Neuronal stem cell (in vitro differentiated cells): ENCODE data around the gene BCKDK.

Experiments used
- DNase-seq: peaks from one replicate; pipeline ENCODE4 v3.0.0-alpha.2; 2013; ENCODE audit warnings: low spot score
- H2AFZ ChIP-seq: one replicate; pipeline ENCODE4 v1.6.1; 2013; ENCODE audit warnings: mild to moderate bottlenecking, low read length, inconsistent platforms
- H2AK5ac ChIP-seq: 2 replicates; pipeline ENCODE4 v1.6.1; 2013; ENCODE audit warnings: low read depth, mild to moderate bottlenecking, inconsistent platforms, low read length, moderate library complexity, mixed read lengths
- H2BK120ac ChIP-seq: 2 replicates; pipeline ENCODE4 v1.6.1; 2013; ENCODE audit warnings: low read depth, mild to moderate bottlenecking, inconsistent platforms, low read length, moderate library complexity, mixed read lengths
- H2BK12ac ChIP-seq: one replicate; pipeline ENCODE4 v1.6.1; 2013; ENCODE audit warnings: low read length, inconsistent platforms
- H2BK15ac ChIP-seq: 2 replicates; pipeline ENCODE4 v1.6.1; 2013; ENCODE audit warnings: mild to moderate bottlenecking, low read length, inconsistent platforms, mixed read lengths
- H2BK5ac ChIP-seq: one replicate; pipeline ENCODE4 v1.6.1; 2013; ENCODE audit warnings: inconsistent platforms, mild to moderate bottlenecking, low read length, moderate library complexity
- H3K14ac ChIP-seq: one replicate; pipeline ENCODE4 v1.6.1; 2013; ENCODE audit warnings: low read length, inconsistent platforms
- H3K18ac ChIP-seq: 2 replicates; pipeline ENCODE4 v1.6.1; 2013; ENCODE audit warnings: low read length, inconsistent platforms
- H3K23ac ChIP-seq: 2 replicates; pipeline ENCODE4 v1.6.1; 2013; ENCODE audit warnings: low read depth, mild to moderate bottlenecking, mixed read lengths, low read length, inconsistent platforms; ENCODE audit not compliant: poor library complexity
- H3K27ac ChIP-seq: replicated peaks from 3 replicates; pipeline ENCODE4 v1.5.1; 2013; ENCODE audit warnings: low read length, inconsistent platforms
- H3K27me3 ChIP-seq, 3 experiments: 2 replicates each; pipeline ENCODE4 v1.6.1; 2013; ENCODE audit warnings: low read length in 3 of 3, mild to moderate bottlenecking in 2 of 3, inconsistent platforms in 1 of 3, low read depth in 1 of 3, mixed read lengths in 1 of 3, moderate library complexity in 1 of 3; ENCODE audit not compliant: control insufficient read depth in 3 of 3, insufficient read depth in 3 of 3
- H3K36me3 ChIP-seq, 2 donors: replicated peaks in 1 of 2; 2 replicates each; pipeline ENCODE4 v1.6.1; 2013; ENCODE audit warnings: low read length in 2 of 2; ENCODE audit not compliant: control insufficient read depth in 2 of 2, insufficient read depth in 2 of 2
- H3K4ac ChIP-seq: 2 replicates; pipeline ENCODE4 v1.6.1; 2013; ENCODE audit warnings: inconsistent platforms, mild to moderate bottlenecking, low read length, moderate library complexity
- H3K4me1 ChIP-seq, 2 donors: 1 replicate in 1 of 2; 2 replicates in 1 of 2; pipeline ENCODE4 v1.6.1; 2013; ENCODE audit warnings: low read length in 2 of 2, low read depth in 1 of 2; ENCODE audit not compliant: control insufficient read depth in 2 of 2, insufficient read depth in 1 of 2
- H3K4me2 ChIP-seq: one replicate; pipeline ENCODE4 v1.6.1; 2013; ENCODE audit warnings: mild to moderate bottlenecking, low read length, inconsistent platforms; ENCODE audit not compliant: insufficient read depth, poor library complexity, severe bottlenecking
- H3K4me3 ChIP-seq, 2 donors: 2 replicates each; pipeline ENCODE4 v1.5.1; 2013; ENCODE audit warnings: low read length in 2 of 2, mild to moderate bottlenecking in 2 of 2, inconsistent platforms in 1 of 2, moderate library complexity in 1 of 2
- H3K79me1 ChIP-seq: one replicate; pipeline ENCODE4 v1.6.1; 2013; ENCODE audit warnings: low read depth, mild to moderate bottlenecking, inconsistent platforms, low read length, moderate library complexity
- H3K9ac ChIP-seq: one replicate; pipeline ENCODE4 v1.6.1; 2013; ENCODE audit warnings: mild to moderate bottlenecking, low read depth, low read length, inconsistent platforms; ENCODE audit not compliant: poor library complexity
- H3K9me3 ChIP-seq, 2 donors: replicated peaks in 1 of 2; 2 replicates each; pipeline versions ENCODE3 to v1.6.1; 2013; ENCODE audit warnings: low read length in 2 of 2, mild to moderate bottlenecking in 2 of 2, inconsistent platforms in 1 of 2, low read depth in 1 of 2, mixed read lengths in 1 of 2, moderate library complexity in 1 of 2; ENCODE audit not compliant: control insufficient read depth in 2 of 2, insufficient read depth in 1 of 2
- H4K8ac ChIP-seq: one replicate; pipeline ENCODE4 v1.6.1; 2013; ENCODE audit warnings: low read depth, mild to moderate bottlenecking, inconsistent platforms, low read length, moderate library complexity
- H4K91ac ChIP-seq: one replicate; pipeline ENCODE4 v1.6.1; 2013; ENCODE audit warnings: low read length, low read depth, mild to moderate bottlenecking, inconsistent platforms; ENCODE audit not compliant: poor library complexity
- WGBS, 2 donors: extraction: QIAGEN DNeasy Blood & Tissue Kit; methylation state at CpG; one replicate each; pipeline ENCODE4 v1.1.7; 2013; ENCODE audit warnings: missing lambda C conversion rate in 2 of 2, mixed read lengths in 1 of 2; ENCODE audit not compliant: insufficient read length in 2 of 2, insufficient replicate concordance in 1 of 2; ENCODE audit errors: extremely low coverage in 2 of 2; 5-methylcytosine and 5-hydroxymethylcytosine counted together

The BCKDK gene

GRCh38 chr16:31125844-31126243 lies 17.7 kb downstream of the BCKDK start:
- H3K9me3 ChIP-seq, result no peaks in the 10 kb centered on the region
- H2BK12ac ChIP-seq, result no peak overlapping the region
- no peak for DNase-seq
- H2AFZ ChIP-seq, result no peak overlapping the region
- no peak overlapping the region for H2BK5ac ChIP-seq
- H2BK120ac ChIP-seq, result no peak overlapping the region
- H3K27me3 ChIP-seq, result no peaks in the 10 kb centered on the region
- no peak overlapping the region for H3K4me3 ChIP-seq
- H3K27ac ChIP-seq, result no peak overlapping the region
- no peaks in the 10 kb centered on the region for H3K4me1 ChIP-seq
- H3K36me3 ChIP-seq, result peaks cover 33 to 78% of the 10 kb centered on the region in 2 donors
- no peaks in the 10 kb centered on the region for H3K79me1 ChIP-seq
- H3K9ac ChIP-seq, result no peak overlapping the region
- H4K91ac ChIP-seq, result no peak overlapping the region
- no peak overlapping the region for H3K14ac ChIP-seq
- H3K18ac ChIP-seq, result no peak overlapping the region
- no peak overlapping the region for H3K4me2 ChIP-seq
- H2AK5ac ChIP-seq, result no peak overlapping the region
- no peak overlapping the region for H3K4ac ChIP-seq
- H4K8ac ChIP-seq, result no peak overlapping the region
- H2BK15ac ChIP-seq, result no peak overlapping the region
- WGBS, 2 donors, result no CpG with 5 or more reads among the region's 3 CpGs
- no peak overlapping the region for H3K23ac ChIP-seq

DNA sequence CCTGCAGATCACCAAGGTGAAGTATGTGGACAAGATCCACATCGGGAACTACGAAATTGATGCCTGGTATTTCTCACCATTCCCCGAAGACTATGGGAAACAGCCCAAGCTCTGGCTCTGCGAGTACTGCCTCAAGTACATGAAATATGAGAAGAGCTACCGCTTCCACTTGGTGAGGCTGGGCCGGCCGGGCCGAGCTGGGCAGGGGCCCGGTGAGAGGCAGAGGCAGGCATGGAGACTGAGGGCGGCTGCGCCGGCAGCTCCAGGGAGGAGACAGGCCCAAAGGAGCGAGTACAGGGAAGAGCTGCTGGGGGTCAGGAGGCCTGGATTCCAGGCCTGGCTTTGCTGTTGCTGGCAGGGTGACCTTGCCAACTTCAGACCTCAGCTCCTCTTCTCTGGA lies 19.0 kb downstream of the BCKDK start:
- Histone ChIP-seq H2AK5ac (no peak overlapping the region), H2BK12ac (no peak overlapping the region), H3K4me3 (no peak overlapping the region), H3K79me1 (no peaks in the 10 kb centered on the region), H3K9me3 (no peaks in the 10 kb centered on the region), H3K27ac (no peak overlapping the region), H3K4me1 (no peaks in the 10 kb centered on the region), H3K9ac (no peak overlapping the region), H2BK5ac (no peak overlapping the region), H3K23ac (no peak overlapping the region), H3K4me2 (no peak overlapping the region), H3K27me3 (no peaks in the 10 kb centered on the region), H4K91ac (no peak overlapping the region), H2AFZ (no peak overlapping the region), H3K14ac (no peak overlapping the region), H3K18ac (no peak overlapping the region), H2BK120ac (no peak overlapping the region), H4K8ac (no peak overlapping the region), H3K4ac (no peak overlapping the region), H3K36me3 (peaks cover 31 to 78% of the 10 kb centered on the region in 2 donors), H2BK15ac (no peak overlapping the region)
- no peak for DNase-seq
- no CpG with 5 or more reads among the region's 13 CpGs for WGBS, 2 donors

- Histone ChIP-seq H3K14ac (no peak overlapping the region), H3K27ac (no peak overlapping the region), H3K4me1 (peaks cover 0 to 2% of the 10 kb centered on the region in 2 donors), H3K4ac (no peak overlapping the region), H3K18ac (no peak overlapping the region), H2BK12ac (no peak overlapping the region), H3K23ac (no peak overlapping the region), H2AK5ac (no peak overlapping the region), H3K36me3 (peaks cover 33 to 70% of the 10 kb centered on the region in 2 donors), H2AFZ (no peak overlapping the region), H2BK120ac (no peak overlapping the region), H4K91ac (no peak overlapping the region), H3K4me3 (no peak overlapping the region), H3K9me3 (no peaks in the 10 kb centered on the region), H3K79me1 (peaks cover 2% of the 10 kb centered on the region), H4K8ac (no peak overlapping the region), H2BK15ac (no peak overlapping the region), H3K27me3 (no peaks in the 10 kb centered on the region), H3K4me2 (no peak overlapping the region), H2BK5ac (no peak overlapping the region), H3K9ac (no peak overlapping the region)
- WGBS, 2 donors, result no CpG with 5 or more reads among the region's 14 CpGs
- DNase-seq, result no peak
Measured at GRCh38 chr16:31128711-31129567, 20.8 kb downstream of the BCKDK start.

DNA sequence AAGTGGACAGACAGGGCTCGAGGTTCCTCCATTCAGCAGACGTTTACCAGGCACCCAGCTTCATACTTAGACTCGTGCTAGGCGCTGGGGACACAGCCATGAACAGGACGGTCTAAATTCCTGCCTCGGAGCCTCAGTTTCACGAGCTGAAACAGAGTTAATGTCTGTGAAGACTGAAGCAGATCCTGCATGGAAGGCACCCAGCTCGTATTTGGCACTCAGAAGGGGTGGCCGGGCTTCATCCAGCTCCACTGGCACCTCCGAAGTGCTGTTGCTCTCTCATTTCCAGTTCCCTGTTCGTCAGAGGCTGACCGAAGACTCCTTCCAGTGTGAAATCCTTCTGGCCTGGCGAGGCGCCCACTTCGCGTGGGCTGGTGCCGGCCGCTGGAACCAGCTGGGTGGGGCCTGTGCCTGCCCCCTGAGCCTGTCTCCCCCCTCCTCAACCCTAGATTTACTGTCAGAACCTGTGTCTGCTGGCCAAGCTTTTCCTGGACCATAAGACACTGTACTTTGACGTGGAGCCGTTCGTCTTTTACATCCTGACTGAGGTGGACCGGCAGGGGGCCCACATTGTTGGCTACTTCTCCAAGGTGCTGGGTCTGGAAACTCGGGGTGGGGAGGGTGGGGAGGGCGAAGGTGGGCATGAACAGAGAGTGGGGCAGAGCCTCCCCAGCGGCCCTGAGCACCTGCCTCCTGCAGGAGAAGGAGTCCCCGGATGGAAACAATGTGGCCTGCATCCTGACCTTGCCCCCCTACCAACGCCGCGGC lies 21.6 kb downstream of the BCKDK start:
- no peak for DNase-seq
- H3K27me3 ChIP-seq, result no peaks in the 10 kb centered on the region
- no peak overlapping the region for H2BK12ac ChIP-seq
- H4K8ac ChIP-seq, result no peak overlapping the region
- H3K27ac ChIP-seq, result no peak overlapping the region
- H4K91ac ChIP-seq, result no peak overlapping the region
- H3K36me3 ChIP-seq, result peaks cover 31 to 65% of the 10 kb centered on the region in 2 donors
- no peaks in the 10 kb centered on the region for H3K9me3 ChIP-seq
- H2BK5ac ChIP-seq, result no peak overlapping the region
- H2BK15ac ChIP-seq, result no peak overlapping the region
- H3K9ac ChIP-seq, result no peak overlapping the region
- no peak overlapping the region for H3K14ac ChIP-seq
- no peak overlapping the region for H3K4ac ChIP-seq
- no CpG with 5 or more reads among the region's 29 CpGs for WGBS, 2 donors
- no peak overlapping the region for H2AFZ ChIP-seq
- H3K79me1 ChIP-seq, result peaks cover 2% of the 10 kb centered on the region
- no peak overlapping the region for H3K23ac ChIP-seq
- H3K18ac ChIP-seq, result no peak overlapping the region
- peaks cover 4 to 9% of the 10 kb centered on the region in 2 donors for H3K4me1 ChIP-seq
- no peak overlapping the region for H2AK5ac ChIP-seq
- H3K4me2 ChIP-seq, result no peak overlapping the region
- H3K4me3 ChIP-seq, result no peak overlapping the region
- no peak overlapping the region for H2BK120ac ChIP-seq
